ENCODE results near the gene ANXA2. TPM values are rescaled to one million over a fixed set of nuclear protein-coding genes. Genes with fewer than 3 reads are reported as not detected.

Gene ANXA2
- total RNA-seq, 1 experiment from 2014 or later, result 1,903 TPM

DNA sequence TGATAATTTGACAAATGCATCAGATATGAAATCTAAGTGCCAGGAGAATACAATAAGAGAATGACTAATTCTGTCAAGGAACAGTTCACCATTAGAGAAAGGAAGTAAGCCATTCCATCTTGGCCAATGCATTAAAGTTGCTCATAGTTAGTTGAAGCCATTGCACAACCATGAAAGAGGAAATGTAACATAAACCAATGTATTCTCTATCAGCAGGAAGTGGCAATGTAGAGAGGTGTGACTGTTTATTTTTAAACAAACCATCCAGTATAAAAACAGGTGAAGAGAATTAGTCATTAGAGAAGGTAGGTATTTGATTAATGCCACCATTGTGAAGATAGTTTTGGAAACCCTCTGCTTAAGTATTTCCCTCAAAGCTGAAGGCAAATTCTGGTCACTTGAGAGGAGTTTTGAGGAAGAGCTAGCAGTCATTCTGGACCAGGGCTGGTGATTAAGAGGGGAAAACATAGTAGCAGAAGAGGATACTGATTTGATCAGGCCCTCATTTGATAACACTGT is 10.7 kb upstream of the ANXA2 start:
- POLR2A ChIA-PET, result interaction anchor here (0.6 kb wide), 1 partner anchor 47 kb away, joined by 4 read pairs; no protein-coding TSS in a partner anchor
- peak overlapping the region; percentile 55 for H3K27ac ChIP-seq (ENCODE audit: low read length)
- H3K4me1 ChIP-seq (ENCODE audit: control insufficient read depth, insufficient read depth, low read length), result peaks cover 19% of the 10 kb centered on the region

GRCh38 chr15:60407415-60407805 is 9.6 kb upstream of the ANXA2 start:
- BruUV-seq (replicated peaks), result no TSS peak
- CTCF ChIA-PET, result no interaction called here
- in situ Hi-C loops (cut with HindIII; ENCODE audit: low pct_unique_long_range_greater_than_20kb, low sequenced_read_pairs) (no loop called here), intact Hi-C loops (cut with micrococcal nuclease; ENCODE audit: unreplicated experiment) (no loop called here)
- DNase-seq (ENCODE audit: low read depth, low spot score), result no peak
- peaks cover 19% of the 10 kb centered on the region for H3K4me1 ChIP-seq (ENCODE audit: control insufficient read depth, insufficient read depth, low read length)
- ATAC-seq, result no peak; the same call in 1 of the 2 replicates
- POLR2A ChIA-PET, result no interaction called here
- H3K9me3 ChIP-seq (ENCODE audit: control insufficient read depth, insufficient read depth, low read depth, low read length), result no peaks in the 10 kb centered on the region
- H3K4me3 ChIP-seq (ENCODE audit: low read depth in 2 of 2, low read length in 2 of 2), result no peak overlapping the region
- H3K36me3 ChIP-seq (ENCODE audit: control insufficient read depth, insufficient read depth, low read length), result no peaks in the 10 kb centered on the region
- H3K27me3 ChIP-seq (ENCODE audit: control insufficient read depth, insufficient read depth, low read length), result no peaks in the 10 kb centered on the region
- TF ChIP-seq TCF7L2 (IDR thresholded peaks at IDR 0.05; ENCODE audit: low read depth, low read length), result no peak
- peak overlapping the region; percentile 12 for H3K27ac ChIP-seq (ENCODE audit: low read length)

More for the DNA sequence above, 10.7 kb upstream of the ANXA2 start:
- in situ Hi-C loops (cut with HindIII; ENCODE audit: low pct_unique_long_range_greater_than_20kb, low sequenced_read_pairs) (no loop called here), intact Hi-C loops (cut with micrococcal nuclease; ENCODE audit: unreplicated experiment) (no loop called here)
- no peaks in the 10 kb centered on the region for H3K9me3 ChIP-seq (ENCODE audit: control insufficient read depth, insufficient read depth, low read depth, low read length)
- H3K4me3 ChIP-seq (ENCODE audit: low read depth in 2 of 2, low read length in 2 of 2), result no peak overlapping the region
- no peak for TF ChIP-seq TCF7L2 (IDR thresholded peaks at IDR 0.05; ENCODE audit: low read depth, low read length)
- TF ChIP-seq, protein P1, sequence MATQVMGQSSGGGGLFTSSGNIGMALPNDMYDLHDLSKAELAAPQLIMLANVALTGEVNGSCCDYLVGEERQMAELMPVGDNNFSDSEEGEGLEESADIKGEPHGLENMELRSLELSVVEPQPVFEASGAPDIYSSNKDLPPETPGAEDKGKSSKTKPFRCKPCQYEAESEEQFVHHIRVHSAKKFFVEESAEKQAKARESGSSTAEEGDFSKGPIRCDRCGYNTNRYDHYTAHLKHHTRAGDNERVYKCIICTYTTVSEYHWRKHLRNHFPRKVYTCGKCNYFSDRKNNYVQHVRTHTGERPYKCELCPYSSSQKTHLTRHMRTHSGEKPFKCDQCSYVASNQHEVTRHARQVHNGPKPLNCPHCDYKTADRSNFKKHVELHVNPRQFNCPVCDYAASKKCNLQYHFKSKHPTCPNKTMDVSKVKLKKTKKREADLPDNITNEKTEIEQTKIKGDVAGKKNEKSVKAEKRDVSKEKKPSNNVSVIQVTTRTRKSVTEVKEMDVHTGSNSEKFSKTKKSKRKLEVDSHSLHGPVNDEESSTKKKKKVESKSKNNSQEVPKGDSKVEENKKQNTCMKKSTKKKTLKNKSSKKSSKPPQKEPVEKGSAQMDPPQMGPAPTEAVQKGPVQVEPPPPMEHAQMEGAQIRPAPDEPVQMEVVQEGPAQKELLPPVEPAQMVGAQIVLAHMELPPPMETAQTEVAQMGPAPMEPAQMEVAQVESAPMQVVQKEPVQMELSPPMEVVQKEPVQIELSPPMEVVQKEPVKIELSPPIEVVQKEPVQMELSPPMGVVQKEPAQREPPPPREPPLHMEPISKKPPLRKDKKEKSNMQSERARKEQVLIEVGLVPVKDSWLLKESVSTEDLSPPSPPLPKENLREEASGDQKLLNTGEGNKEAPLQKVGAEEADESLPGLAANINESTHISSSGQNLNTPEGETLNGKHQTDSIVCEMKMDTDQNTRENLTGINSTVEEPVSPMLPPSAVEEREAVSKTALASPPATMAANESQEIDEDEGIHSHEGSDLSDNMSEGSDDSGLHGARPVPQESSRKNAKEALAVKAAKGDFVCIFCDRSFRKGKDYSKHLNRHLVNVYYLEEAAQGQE (IDR thresholded peaks at IDR 0.05; ENCODE audit: insufficient read depth in 1 of 2, low read depth in 2 of 2, low read length in 1 of 2), result no peak
- TF ChIP-seq SIN3A (IDR thresholded peaks at IDR 0.05; ENCODE audit: borderline replicate concordance, insufficient read depth, low read depth, low read length), result no peak
- no peak for TF ChIP-seq POLR2AphosphoS5 (IDR thresholded peaks at IDR 0.05; ENCODE audit: low read depth, low read length)
- no peak for TF ChIP-seq CTCF (IDR thresholded peaks at IDR 0.05)
- no peak for DNase-seq (ENCODE audit: low read depth, low spot score)
- H3K36me3 ChIP-seq (ENCODE audit: control insufficient read depth, insufficient read depth, low read length), result no peaks in the 10 kb centered on the region
- no TSS peak for BruUV-seq (replicated peaks)
- H3K27me3 ChIP-seq (ENCODE audit: control insufficient read depth, insufficient read depth, low read length), result no peaks in the 10 kb centered on the region
- peak; percentile 59; the same call in 1 of the 2 replicates for ATAC-seq
- CTCF ChIA-PET, result no interaction called here

Measured in Panc1 (cell line).